ENCODE results near the gene PCYT1A.

- TF ChIP-seq POLR2AphosphoS5 (IDR thresholded peaks at IDR 0.05), result no peak
- TF ChIP-seq CTCF (IDR thresholded peaks at IDR 0.05), result no peak
- TF ChIP-seq POLR2A (IDR thresholded peaks at IDR 0.05), result no peak
These were observed 12.9 kb downstream of the PCYT1A start for GRCh38 chr3:196274585-196274984.

Data from breast epithelium (tissue), 3 donors.